Fibroblast of lung (primary cell): ENCODE data around the gene CCDC142.

ENCODE experiments used
- CTCF ChIP-seq, 2 donors: IDR thresholded peaks in 1 of 2; conservative IDR thresholded peaks in 1 of 2; 1 replicate in 1 of 2; 2 replicates in 1 of 2; pipeline ENCODE4 v1.5.1; 2011 to 2012; ENCODE audit warnings: low read length in 2 of 2, control low read depth in 1 of 2, inconsistent platforms in 1 of 2, low read depth in 1 of 2, mild to moderate bottlenecking in 1 of 2
- EZH2 ChIP-seq: IDR thresholded peaks from 2 replicates; pipeline ENCODE4 v1.5.1; 2012; ENCODE audit warnings: low read length, control low read depth, mild to moderate bottlenecking; ENCODE audit errors: missing control alignments

- TF ChIP-seq EZH2 (no peak), CTCF (conservative IDR thresholded peaks at IDR 0.05 in 1 of 2, IDR thresholded peaks at IDR 0.05 in 1 of 2; ENCODE audit: low read depth in 1 of 2, low read length in 2 of 2) (no peak)
These were observed 23.8 kb downstream of the CCDC142 start for GRCh38 chr2:74458938-74459363.
